ENCODE results near the gene ORC5.
A peak's percentile ranks its signal among the peaks of the same experiment; 100 is the strongest.

Gene ORC5

GRCh38 chr7:104175361-104175984 is 32.3 kb downstream of the ORC5 start:
- Mint-ChIP-seq H3K27me3 (no peaks in the 10 kb centered on the region), H3K4me1 (ENCODE audit: low read depth in 2 of 2) (no peaks in the 10 kb centered on the region), H3K9me3 (no peaks in the 10 kb centered on the region), H3K4me3 (no peak overlapping the region), H3K36me3 (ENCODE audit: insufficient read depth) (peaks cover 17% of the 10 kb centered on the region), H3K27ac (no peak overlapping the region)
- DNase-seq = no peak
- ATAC-seq (replicated peaks) = no peak

DNA sequence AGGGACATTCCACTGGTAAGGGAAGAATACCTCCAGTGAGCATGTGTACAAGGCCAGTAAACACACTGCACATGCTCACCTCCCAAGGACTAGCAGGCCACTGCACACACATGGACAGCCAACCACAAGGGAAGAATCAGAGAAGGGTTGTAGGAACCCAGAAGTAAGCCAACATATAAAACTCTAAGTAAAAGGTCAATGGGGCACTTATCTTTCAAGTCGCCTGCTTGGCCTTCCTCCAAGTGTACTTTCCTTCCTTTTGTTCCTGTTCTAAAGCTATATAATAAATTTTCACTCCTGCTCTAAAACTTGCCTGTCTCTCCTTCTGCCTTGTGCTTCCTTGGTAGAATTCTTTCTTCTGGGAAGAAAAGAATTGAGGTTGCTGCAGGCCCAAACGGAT is 33.0 kb downstream of the ORC5 start:
- H3K27ac Mint-ChIP-seq = no peak overlapping the region
- ATAC-seq (replicated peaks) (no peak), DNase-seq (no peak)
- H3K4me1 Mint-ChIP-seq (ENCODE audit: low read depth in 2 of 2) = no peaks in the 10 kb centered on the region
- no peak overlapping the region for H3K4me3 Mint-ChIP-seq
- no peaks in the 10 kb centered on the region for H3K27me3 Mint-ChIP-seq
- H3K36me3 Mint-ChIP-seq (ENCODE audit: insufficient read depth) = peaks cover 17% of the 10 kb centered on the region
- H3K9me3 Mint-ChIP-seq = no peaks in the 10 kb centered on the region

GRCh38 chr7:104162081-104162480 is 45.7 kb downstream of the ORC5 start:
- peaks cover 0 to under 1% of the 10 kb centered on the region in 2 donors for H3K4me1 Mint-ChIP-seq (ENCODE audit: low read depth in 2 of 2)
- H3K4me3 Mint-ChIP-seq = no peak overlapping the region
- no peak for ATAC-seq (replicated peaks)
- no peak for DNase-seq
- H3K36me3 Mint-ChIP-seq (ENCODE audit: insufficient read depth) = peaks cover 17% of the 10 kb centered on the region
- H3K27me3 Mint-ChIP-seq = no peaks in the 10 kb centered on the region
- H3K9me3 Mint-ChIP-seq = no peaks in the 10 kb centered on the region
- H3K27ac Mint-ChIP-seq = peak overlapping the region in 1 of 2 donors; percentile 56

DNA sequence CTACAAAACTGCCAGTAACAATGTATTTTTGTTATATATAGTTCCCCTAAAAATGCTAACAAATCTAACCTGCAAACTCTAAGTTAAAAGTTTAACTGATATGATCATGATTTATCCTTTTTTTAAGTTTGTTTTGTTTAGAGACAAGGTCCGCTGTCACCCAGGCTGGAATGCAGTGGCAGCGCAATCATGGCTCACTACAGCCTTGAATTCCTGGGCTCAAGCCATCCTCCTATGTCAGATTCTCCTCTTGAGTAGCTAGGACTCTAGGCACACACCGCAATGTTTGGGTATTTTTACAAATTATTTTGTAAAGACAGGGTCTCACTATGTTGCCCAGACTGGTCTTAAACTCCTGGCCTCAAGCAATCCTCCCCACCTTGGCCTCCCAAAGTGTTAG is 46.6 kb downstream of the ORC5 start:
- Mint-ChIP-seq H3K27ac (no peak overlapping the region), H3K36me3 (ENCODE audit: insufficient read depth) (peaks cover 16% of the 10 kb centered on the region)

GRCh38 chr7:104160375-104160774 is 47.4 kb downstream of the ORC5 start:
- DNase-seq (no peak), ATAC-seq (replicated peaks) (no peak)
- Mint-ChIP-seq H3K27me3 (no peaks in the 10 kb centered on the region), H3K4me3 (no peak overlapping the region), H3K4me1 (ENCODE audit: low read depth in 2 of 2) (peaks cover 0 to 4% of the 10 kb centered on the region in 2 donors), H3K27ac (no peak overlapping the region), H3K36me3 (ENCODE audit: insufficient read depth) (peaks cover 11% of the 10 kb centered on the region), H3K9me3 (no peaks in the 10 kb centered on the region)

More for the DNA sequence above, 46.6 kb downstream of the ORC5 start:
- Mint-ChIP-seq H3K27me3 (no peaks in the 10 kb centered on the region), H3K4me1 (ENCODE audit: low read depth in 2 of 2) (peaks cover 0 to 4% of the 10 kb centered on the region in 2 donors), H3K4me3 (no peak overlapping the region), H3K9me3 (no peaks in the 10 kb centered on the region)
- no peak for DNase-seq
- ATAC-seq (replicated peaks) = no peak

DNA sequence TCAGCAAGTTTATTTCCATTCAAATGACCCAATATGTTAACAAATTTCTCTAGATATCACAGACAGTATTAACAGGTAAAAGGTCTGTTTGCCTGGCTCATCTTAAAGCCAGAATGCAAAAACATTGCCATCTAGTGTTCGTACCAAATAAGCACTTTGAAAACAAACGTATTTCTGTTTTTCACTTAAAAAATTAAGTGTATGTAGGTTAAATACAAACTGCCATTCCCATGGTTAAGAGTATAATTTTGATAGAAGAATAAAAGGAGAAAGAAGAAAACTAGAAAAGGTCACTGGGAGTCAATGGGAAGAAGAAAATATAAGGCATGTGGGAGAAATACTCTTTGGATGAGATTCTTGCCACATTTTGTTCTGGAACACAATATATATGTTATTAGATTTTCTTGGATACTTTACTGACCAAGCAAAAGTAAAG is 51.0 kb downstream of the ORC5 start:
- ATAC-seq (replicated peaks) (no peak), DNase-seq (no peak)
- Mint-ChIP-seq H3K4me1 (ENCODE audit: low read depth in 2 of 2) (peaks cover 0 to 4% of the 10 kb centered on the region in 2 donors), H3K36me3 (ENCODE audit: insufficient read depth) (peaks cover 5% of the 10 kb centered on the region), H3K9me3 (no peaks in the 10 kb centered on the region), H3K4me3 (no peak overlapping the region), H3K27ac (no peak overlapping the region), H3K27me3 (no peaks in the 10 kb centered on the region)

DNA sequence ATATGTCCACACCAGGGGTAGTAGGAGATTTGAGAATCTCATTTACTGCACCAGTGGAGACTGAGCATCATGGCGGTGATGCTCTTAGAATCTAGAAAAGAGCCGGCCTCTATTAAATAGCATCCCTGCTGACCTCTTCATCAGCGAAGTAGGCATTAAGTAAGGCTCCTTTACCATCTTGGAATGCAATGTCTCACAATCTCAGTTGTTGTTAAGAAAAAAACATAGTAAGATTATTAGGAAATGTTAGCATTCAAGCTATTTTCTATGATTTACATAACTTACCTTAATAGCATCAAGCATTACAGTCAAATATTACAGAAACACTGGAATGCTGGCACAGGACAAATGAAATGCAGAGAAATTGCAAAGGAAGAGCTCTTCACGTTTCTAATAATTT is 54.5 kb downstream of the ORC5 start:
- H3K36me3 Mint-ChIP-seq (ENCODE audit: insufficient read depth) = peaks cover 18% of the 10 kb centered on the region
- no peaks in the 10 kb centered on the region for H3K27me3 Mint-ChIP-seq
- H3K4me1 Mint-ChIP-seq (ENCODE audit: low read depth in 2 of 2) = peaks cover 0 to 4% of the 10 kb centered on the region in 2 donors

DNA sequence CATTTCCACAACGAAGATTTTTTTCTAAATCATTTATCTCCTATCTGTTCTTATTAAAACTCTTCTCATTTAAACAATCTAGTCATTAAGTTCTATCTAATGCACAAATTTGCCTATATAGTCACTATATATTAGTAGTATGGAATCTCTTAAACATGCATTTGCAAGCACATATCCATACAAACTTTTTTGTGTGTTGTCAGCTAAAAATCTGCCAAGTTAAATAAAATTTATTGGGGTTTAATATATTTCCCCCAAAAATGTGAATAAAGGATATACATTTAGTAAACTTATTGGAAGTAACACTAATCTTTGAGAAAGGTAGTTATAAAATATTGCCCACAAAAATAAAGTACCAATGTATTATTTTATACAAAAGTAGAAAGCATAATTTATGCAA is 55.3 kb downstream of the ORC5 start:
- Mint-ChIP-seq H3K4me3 (no peak overlapping the region), H3K27ac (no peak overlapping the region), H3K4me1 (ENCODE audit: low read depth in 2 of 2) (peaks cover 0 to 4% of the 10 kb centered on the region in 2 donors), H3K36me3 (ENCODE audit: insufficient read depth) (peaks cover 18% of the 10 kb centered on the region), H3K9me3 (no peaks in the 10 kb centered on the region), H3K27me3 (no peaks in the 10 kb centered on the region)
- ATAC-seq (replicated peaks) (no peak), DNase-seq (no peak)

More for the DNA sequence above, 54.5 kb downstream of the ORC5 start:
- Mint-ChIP-seq H3K9me3 (no peaks in the 10 kb centered on the region), H3K4me3 (no peak overlapping the region), H3K27ac (no peak overlapping the region)
- ATAC-seq (replicated peaks) = no peak
- DNase-seq = no peak

- DNase-seq (no peak), ATAC-seq (replicated peaks) (no peak)
- Mint-ChIP-seq H3K4me1 (ENCODE audit: low read depth in 2 of 2) (no peaks in the 10 kb centered on the region), H3K36me3 (ENCODE audit: insufficient read depth) (peaks cover 19% of the 10 kb centered on the region), H3K9me3 (no peaks in the 10 kb centered on the region), H3K27me3 (no peaks in the 10 kb centered on the region), H3K27ac (no peak overlapping the region), H3K4me3 (no peak overlapping the region)
These were observed 57.3 kb downstream of the ORC5 start for GRCh38 chr7:104150470-104150869.

DNA sequence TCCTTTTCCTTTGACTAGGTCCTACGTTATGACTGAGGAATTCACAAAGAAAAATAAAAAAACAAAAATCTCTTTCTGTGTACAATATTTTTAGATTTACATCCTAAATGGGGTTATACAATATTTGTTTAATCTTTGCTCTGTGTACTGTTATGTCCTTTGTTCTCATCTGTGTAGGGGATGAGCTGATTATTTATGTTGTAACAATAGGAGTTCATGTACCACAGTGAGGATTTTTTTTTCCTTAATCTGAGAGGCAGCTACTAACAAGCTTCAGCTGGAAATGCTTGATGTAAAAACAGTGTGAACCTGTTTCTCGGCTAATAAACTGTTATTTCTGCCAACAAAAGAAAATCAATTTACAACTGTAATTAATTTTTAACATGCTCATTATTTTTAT is 58.0 kb downstream of the ORC5 start:
- Mint-ChIP-seq H3K4me3 (no peak overlapping the region), H3K36me3 (ENCODE audit: insufficient read depth) (peaks cover 23% of the 10 kb centered on the region), H3K27ac (no peak overlapping the region), H3K4me1 (ENCODE audit: low read depth in 2 of 2) (no peaks in the 10 kb centered on the region), H3K9me3 (no peaks in the 10 kb centered on the region), H3K27me3 (no peaks in the 10 kb centered on the region)
- no peak for DNase-seq
- ATAC-seq (replicated peaks) = no peak

GRCh38 chr7:104142147-104142546 is 65.7 kb downstream of the ORC5 start:
- H3K36me3 Mint-ChIP-seq (ENCODE audit: insufficient read depth) = peaks cover 13% of the 10 kb centered on the region

GRCh38 chr7:104137971-104138370 is 69.8 kb downstream of the ORC5 start:
- Mint-ChIP-seq H3K27ac (peak overlapping the region in 1 of 2 donors; percentile 40), H3K27me3 (no peaks in the 10 kb centered on the region), H3K36me3 (ENCODE audit: insufficient read depth) (peaks cover 20% of the 10 kb centered on the region), H3K4me3 (no peak overlapping the region), H3K9me3 (no peaks in the 10 kb centered on the region), H3K4me1 (ENCODE audit: low read depth in 2 of 2) (peaks cover 0 to 3% of the 10 kb centered on the region in 2 donors)
- ATAC-seq (replicated peaks) (no peak), DNase-seq (no peak)

More at GRCh38 chr7:104142147-104142546, 65.7 kb downstream of the ORC5 start:
- Mint-ChIP-seq H3K27me3 (no peaks in the 10 kb centered on the region), H3K4me1 (ENCODE audit: low read depth in 2 of 2) (peaks cover 0 to 3% of the 10 kb centered on the region in 2 donors), H3K9me3 (no peaks in the 10 kb centered on the region), H3K4me3 (no peak overlapping the region), H3K27ac (no peak overlapping the region)
- no peak for DNase-seq
- no peak for ATAC-seq (replicated peaks)

- H3K4me1 Mint-ChIP-seq (ENCODE audit: low read depth in 2 of 2) = peaks cover 0 to 1% of the 10 kb centered on the region in 2 donors
- H3K4me3 Mint-ChIP-seq = no peak overlapping the region
- H3K27ac Mint-ChIP-seq = peak overlapping the region in 1 of 2 donors; percentile 40
- H3K27me3 Mint-ChIP-seq = no peaks in the 10 kb centered on the region
- no peak for DNase-seq
- peaks cover 20% of the 10 kb centered on the region for H3K36me3 Mint-ChIP-seq (ENCODE audit: insufficient read depth)
- no peaks in the 10 kb centered on the region for H3K9me3 Mint-ChIP-seq
- ATAC-seq (replicated peaks) = no peak
These were observed 70.3 kb downstream of the ORC5 start for GRCh38 chr7:104137511-104137910.

DNA sequence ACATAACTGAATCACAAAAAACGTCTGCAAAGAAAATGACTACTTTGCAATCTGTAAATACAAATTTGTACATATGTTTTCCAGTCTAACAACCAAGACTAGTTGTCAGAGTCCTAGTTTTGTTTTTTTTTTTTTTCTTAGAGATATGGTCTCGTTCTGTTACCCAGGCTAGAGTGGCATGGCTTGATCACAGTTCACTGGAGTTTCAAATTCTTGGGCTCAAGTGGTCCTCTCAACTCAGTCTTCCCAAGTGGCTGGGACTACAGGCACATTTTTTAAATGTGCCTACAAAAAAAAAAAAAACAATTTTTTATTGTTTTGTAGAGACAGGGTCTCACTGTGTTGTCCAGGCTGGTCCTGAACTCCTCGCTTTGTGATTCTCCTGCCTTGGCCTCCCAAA is 70.8 kb downstream of the ORC5 start:
- no peak overlapping the region for H3K27ac Mint-ChIP-seq
- no peak overlapping the region for H3K4me3 Mint-ChIP-seq
- H3K4me1 Mint-ChIP-seq (ENCODE audit: low read depth in 2 of 2) = no peaks in the 10 kb centered on the region
- DNase-seq = no peak
- no peaks in the 10 kb centered on the region for H3K9me3 Mint-ChIP-seq
- peaks cover 20% of the 10 kb centered on the region for H3K36me3 Mint-ChIP-seq (ENCODE audit: insufficient read depth)
- H3K27me3 Mint-ChIP-seq = no peaks in the 10 kb centered on the region
- ATAC-seq (replicated peaks) = no peak

All from effector memory CD8-positive, alpha-beta T cell (primary cell).